Nucleus accumbens (tissue), 56 donors: ENCODE measurements around the gene SCD.
"Not testable (repeated sequence)": the region's sequence is repeated elsewhere in the genome, so short reads cannot be mapped to it uniquely, and the experiment has no call there.

ENCODE experiments used
- DNase-seq, 56 donors: peaks; one replicate each; lab custom pipeline; 2025; lab: John Stamatoyannopoulos, UW

SCD gene

GRCh38 chr10:100359529-100360150 is 12.6 kb downstream of the SCD start:
- no peak for DNase-seq

GRCh38 chr10:100360234-100360633 is 13.2 kb downstream of the SCD start:
- no peak for DNase-seq

- DNase-seq: peak in 39 of 56 donors; percentile 8 to 79 (median 40)
Measured at GRCh38 chr10:100362570-100363496, 15.8 kb downstream of the SCD start.

- no peak for DNase-seq
Measured at GRCh38 chr10:100364175-100364574, 17.1 kb downstream of the SCD start.

GRCh38 chr10:100364735-100365391 is 17.8 kb downstream of the SCD start:
- DNase-seq: peak in 49 of 56 donors; percentile 6 to 76 (median 41)

GRCh38 chr10:100368721-100369120 is 21.7 kb downstream of the SCD start:
- no peak for DNase-seq

- DNase-seq: peak in 55 of 56 donors; percentile 29 to 91 (median 77)
Measured at GRCh38 chr10:100370714-100371481, 23.9 kb downstream of the SCD start.

- no peak for DNase-seq
Measured at GRCh38 chr10:100371482-100372027, 24.5 kb downstream of the SCD start.

- DNase-seq: no peak
Measured at GRCh38 chr10:100372415-100373297, 25.6 kb downstream of the SCD start.

GRCh38 chr10:100373298-100374199 is 26.5 kb downstream of the SCD start:
- DNase-seq: peak; percentile 63 to 99 (median 98)

GRCh38 chr10:100374200-100374655 is 27.2 kb downstream of the SCD start:
- peak in 13 of 56 donors; percentile 41 to 77 (median 61) for DNase-seq

- DNase-seq: not testable (repeated sequence)
Measured at GRCh38 chr10:100374677-100375353, 27.8 kb downstream of the SCD start.

- not testable (repeated sequence) for DNase-seq
Measured at GRCh38 chr10:100376656-100377055, 29.6 kb downstream of the SCD start.

- no peak for DNase-seq
Measured at GRCh38 chr10:100377830-100378229, 30.8 kb downstream of the SCD start.

GRCh38 chr10:100380400-100380799 is 33.4 kb downstream of the SCD start:
- DNase-seq: no peak

GRCh38 chr10:100382553-100382952 is 35.5 kb downstream of the SCD start:
- DNase-seq: no peak

GRCh38 chr10:100383251-100383650 is 36.2 kb downstream of the SCD start:
- DNase-seq: no peak
